Heart right ventricle (tissue), 16 donors: ENCODE measurements around the gene CPXM2. TPM values are rescaled to one million over a fixed set of nuclear protein-coding genes. Genes with fewer than 3 reads are reported as not detected.

Experiments
- ATAC-seq, 8 donors: fragments of 200-7000 bp; cut with Tn5 transposase; one replicate each; pipeline ENCODE4 v1.9.1; 2020; ENCODE audit warnings: mild to moderate bottlenecking in 8 of 8, moderate library complexity in 8 of 8, moderate number of reproducible peaks in 1 of 8
- DNase-seq, 2 donors: peaks; one replicate each; pipeline ENCODE4 v3.0.0-alpha.2; 2020
- H3K27ac ChIP-seq, 10 donors: fragments of 200-600 bp; sonication (generic) in 2 of 10; one replicate each; pipeline versions ENCODE4 v1.5.0 to v1.8.0; 2020 to 2022; ENCODE audit warnings: mild to moderate bottlenecking in 3 of 10
- H3K27me3 ChIP-seq, 7 donors: fragments of 200-600 bp; one replicate each; pipeline ENCODE4 v1.8.0; 2021 to 2022; ENCODE audit warnings: mild to moderate bottlenecking in 2 of 7
- H3K36me3 ChIP-seq, 9 donors: fragments of 200-600 bp; sonication (generic) in 1 of 9; one replicate each; pipeline versions ENCODE4 v1.5.0 to v1.8.0; 2020 to 2022; ENCODE audit warnings: mild to moderate bottlenecking in 2 of 9
- H3K4me1 ChIP-seq, 9 donors: fragments of 200-600 bp; sonication (generic) in 1 of 9; one replicate each; pipeline versions ENCODE4 v1.5.0 to v1.8.0; 2020 to 2022; ENCODE audit warnings: mild to moderate bottlenecking in 4 of 9
- H3K4me3 ChIP-seq, 10 donors: fragments of 200-600 bp; sonication (generic) in 2 of 10; one replicate each; pipeline versions ENCODE4 v1.5.0 to v1.8.0; 2020 to 2022; ENCODE audit warnings: mild to moderate bottlenecking in 7 of 10, moderate library complexity in 2 of 10
- H3K9me3 ChIP-seq, 11 donors: fragments of 200-600 bp in 10 of 11; sonication (generic) in 2 of 11; one replicate each; pipeline versions ENCODE4 v1.5.0 to v1.8.0; 2013 to 2022; ENCODE audit warnings: mild to moderate bottlenecking in 2 of 11, control low read depth in 1 of 11, moderate library complexity in 1 of 11
- WGBS, 2 donors: extraction: QIAGEN DNeasy Blood & Tissue Kit; methylation state at CpG; one replicate each; pipeline ENCODE4 v1.1.7; 2013; ENCODE audit warnings: inconsistent platforms in 1 of 2; 5-methylcytosine and 5-hydroxymethylcytosine counted together
- intact Hi-C, 10 donors: fragments of 100-400 bp; cut with DNase I; formaldehyde crosslinking; loops; one replicate each; pipeline versions ENCODE4 v1.11.1 to v1.14.2; 2022
- polyA plus RNA-seq, 2 donors: library from polyadenylated mRNA; stranded (reverse); fragments of 200-250 nt; gene quantifications; one replicate each; pipeline ENCODE4 v1.2.3, GENCODE V29; 2013
- total RNA-seq, 10 donors: library from RNA; stranded (reverse); fragmentation: NEBNext Ultra II Directional in 3 of 10; extraction: Animal tissue kit (Norgen Biotek cat#: 25700) in 3 of 10; gene quantifications; one replicate each; pipeline versions ENCODE4 v1.2.1 to v1.2.4, GENCODE V29; 2021 to 2023
- TF ChIP-seq, protein P1 (sequence below), 9 donors: fragments of 200-600 bp; sonication (generic) in 2 of 9; IDR thresholded peaks; one replicate each; pipeline versions ENCODE4 v1.5.0 to v1.8.0; 2021 to 2022; ENCODE audit warnings: antibody characterized with exemption in 9 of 9, mild to moderate bottlenecking in 5 of 9, moderate library complexity in 1 of 9
- donor health status: Arrhythmogenic right ventricular cardiomyopathy.
- donor health status: ischemic (EF 13 %, LVEDD 7.1; RV severe dilation, severe dysfunction).
- donor health status: healthy with polysubstance abuse.
- donor health status: DM: no; HTN: yes; CAD: no.
- donor health status: DM: no; HTN: no; CAD: no.
- donor health status: ischemic (EF 25% LVEDD 6.9; RV normal size, moderate dysfunction).
- donor health status: ischemic (EF 25% LVEDD 5.7; RV mildly dilated, moderate dysfunction).
- donor health status: healthy.
- donor health status: DM: yes; HTN: yes; CAD: no.
- donor health status: Ischemic cardiomyopathy.
- donor health status: ischemic (EF 35%, LVEDD 5.7; RV mildly dilated, moderate dysfunction).
- donor health status: nonischemic (EF 11% LVEDD 7.7; RV severe dilation, severe dysfunction).
- donor health status: DM: yes; HTN: yes; CAD: no.
- donor health status: PGD.
- donor health status: ischemic (EF 29% LVEDD 5.4; RV normal size, mild dysfunction).
- donor health status: nonischemic (EF 23%, LVEDD 6.1; RV moderate dilation, normal function).

Gene CPXM2
- total and polyA plus RNA-seq, 12 donors, result 2.0 to 9.8 (median 3.8) TPM

- Histone ChIP-seq H3K9me3 (peaks cover 0 to 16% (median 0%) of the 10 kb centered on the region in 11 donors), H3K27ac (no peak overlapping the region), H3K4me3 (no peak overlapping the region), H3K27me3 (peaks cover 0 to 7% (median 0%) of the 10 kb centered on the region in 7 donors), H3K36me3 (no peaks in the 10 kb centered on the region), H3K4me1 (no peaks in the 10 kb centered on the region)
- ATAC-seq (no peak), DNase-seq (no peak)
- intact Hi-C loops, result no loop called here
- TF ChIP-seq, protein P1, sequence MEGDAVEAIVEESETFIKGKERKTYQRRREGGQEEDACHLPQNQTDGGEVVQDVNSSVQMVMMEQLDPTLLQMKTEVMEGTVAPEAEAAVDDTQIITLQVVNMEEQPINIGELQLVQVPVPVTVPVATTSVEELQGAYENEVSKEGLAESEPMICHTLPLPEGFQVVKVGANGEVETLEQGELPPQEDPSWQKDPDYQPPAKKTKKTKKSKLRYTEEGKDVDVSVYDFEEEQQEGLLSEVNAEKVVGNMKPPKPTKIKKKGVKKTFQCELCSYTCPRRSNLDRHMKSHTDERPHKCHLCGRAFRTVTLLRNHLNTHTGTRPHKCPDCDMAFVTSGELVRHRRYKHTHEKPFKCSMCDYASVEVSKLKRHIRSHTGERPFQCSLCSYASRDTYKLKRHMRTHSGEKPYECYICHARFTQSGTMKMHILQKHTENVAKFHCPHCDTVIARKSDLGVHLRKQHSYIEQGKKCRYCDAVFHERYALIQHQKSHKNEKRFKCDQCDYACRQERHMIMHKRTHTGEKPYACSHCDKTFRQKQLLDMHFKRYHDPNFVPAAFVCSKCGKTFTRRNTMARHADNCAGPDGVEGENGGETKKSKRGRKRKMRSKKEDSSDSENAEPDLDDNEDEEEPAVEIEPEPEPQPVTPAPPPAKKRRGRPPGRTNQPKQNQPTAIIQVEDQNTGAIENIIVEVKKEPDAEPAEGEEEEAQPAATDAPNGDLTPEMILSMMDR (IDR thresholded peaks at IDR 0.05), result no peak
- WGBS, 2 donors, result 96 to 100% methylated on average over 2 of the region's 2 CpGs
Observed at GRCh38 chr10:123935680-123936079, 44.1 kb upstream of the CPXM2 start.

- H3K4me1 ChIP-seq, result peaks cover 0 to 4% (median 0%) of the 10 kb centered on the region in 9 donors
- no peaks in the 10 kb centered on the region for H3K36me3 ChIP-seq
- H3K27me3 ChIP-seq, result peaks cover 0 to 7% (median 0%) of the 10 kb centered on the region in 7 donors
- intact Hi-C loops, result no loop called here
- TF ChIP-seq, protein P1 (IDR thresholded peaks at IDR 0.05), result no peak
- no peak overlapping the region for H3K4me3 ChIP-seq
- ATAC-seq (no peak), DNase-seq (no peak)
- 45 to 49% methylated on average over 4 of the region's 4 CpGs for WGBS, 2 donors
- H3K27ac ChIP-seq, result no peak overlapping the region
- peaks cover 0 to 22% (median 0%) of the 10 kb centered on the region in 11 donors for H3K9me3 ChIP-seq
Observed at GRCh38 chr10:123934846-123935245, 43.2 kb upstream of the CPXM2 start.

DNA sequence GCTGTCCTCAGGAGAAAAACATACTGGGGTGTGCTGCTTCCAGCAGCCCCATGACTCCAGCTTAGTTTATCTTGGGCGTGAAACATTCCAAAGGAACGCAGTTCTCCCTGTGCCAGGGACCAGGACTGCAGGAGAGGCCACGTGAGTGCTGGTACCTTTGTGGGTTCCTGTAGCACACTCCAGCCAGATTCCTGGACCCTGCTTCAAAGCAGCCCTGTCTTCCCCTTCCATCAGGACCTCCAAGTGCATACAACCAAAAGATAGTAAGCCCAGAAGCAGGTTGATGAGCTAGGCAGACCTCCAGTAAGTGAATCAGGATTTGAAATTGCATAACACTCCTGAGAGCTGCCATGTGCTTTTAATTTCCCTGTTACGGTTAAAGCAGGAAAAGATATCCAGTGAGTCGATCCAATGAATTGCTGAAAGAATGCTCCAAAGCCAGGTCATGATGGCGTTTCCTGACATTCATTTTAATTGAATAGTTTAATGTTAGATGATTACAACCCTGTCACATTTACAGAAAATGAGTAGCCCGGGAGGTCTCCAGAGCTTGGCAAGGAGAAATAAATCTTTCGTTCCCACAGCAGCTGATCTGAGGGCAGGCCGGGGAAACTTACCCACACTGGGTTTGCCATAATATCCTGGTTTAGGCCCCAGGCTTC lies 38.9 kb upstream of the CPXM2 start:
- intact Hi-C loops, result no loop called here
- peaks cover 0 to 37% (median 4%) of the 10 kb centered on the region in 11 donors for H3K9me3 ChIP-seq
- TF ChIP-seq, protein P1 (IDR thresholded peaks at IDR 0.05), result no peak
- H3K4me1 ChIP-seq, result peaks cover 0 to 7% (median 0%) of the 10 kb centered on the region in 9 donors
- ATAC-seq (peak in 5 of 8 donors; percentile 34 to 74 (median 42)), DNase-seq (no peak)
- no peaks in the 10 kb centered on the region for H3K36me3 ChIP-seq
- H3K27ac ChIP-seq, result peak overlapping the region in 6 of 10 donors; percentile 15 to 56 (median 27)
- WGBS, 2 donors, result 61 to 64% methylated on average over 9 of the region's 9 CpGs
- peaks cover 0 to 23% (median 12%) of the 10 kb centered on the region in 7 donors for H3K27me3 ChIP-seq
- H3K4me3 ChIP-seq, result no peak overlapping the region

- peaks cover 0 to 37% (median 4%) of the 10 kb centered on the region in 11 donors for H3K9me3 ChIP-seq
- intact Hi-C loops, result no loop called here
- WGBS, 2 donors, result 67 to 69% methylated on average over 7 of the region's 7 CpGs
- peaks cover 0 to 26% (median 12%) of the 10 kb centered on the region in 7 donors for H3K27me3 ChIP-seq
- peaks cover 0 to 7% (median 0%) of the 10 kb centered on the region in 9 donors for H3K4me1 ChIP-seq
- H3K4me3 ChIP-seq, result no peak overlapping the region
- H3K36me3 ChIP-seq, result no peaks in the 10 kb centered on the region
- no peak for DNase-seq
- ATAC-seq, result peak in 2 of 8 donors; percentile 10 to 13
- TF ChIP-seq, protein P1 (IDR thresholded peaks at IDR 0.05), result no peak
- H3K27ac ChIP-seq, result peak overlapping the region in 2 of 10 donors; percentile 1 to 11
Observed at GRCh38 chr10:123929791-123930190, 38.2 kb upstream of the CPXM2 start.
